Measurements from ENCODE around the gene NIPA2.

Gene NIPA2

DNA sequence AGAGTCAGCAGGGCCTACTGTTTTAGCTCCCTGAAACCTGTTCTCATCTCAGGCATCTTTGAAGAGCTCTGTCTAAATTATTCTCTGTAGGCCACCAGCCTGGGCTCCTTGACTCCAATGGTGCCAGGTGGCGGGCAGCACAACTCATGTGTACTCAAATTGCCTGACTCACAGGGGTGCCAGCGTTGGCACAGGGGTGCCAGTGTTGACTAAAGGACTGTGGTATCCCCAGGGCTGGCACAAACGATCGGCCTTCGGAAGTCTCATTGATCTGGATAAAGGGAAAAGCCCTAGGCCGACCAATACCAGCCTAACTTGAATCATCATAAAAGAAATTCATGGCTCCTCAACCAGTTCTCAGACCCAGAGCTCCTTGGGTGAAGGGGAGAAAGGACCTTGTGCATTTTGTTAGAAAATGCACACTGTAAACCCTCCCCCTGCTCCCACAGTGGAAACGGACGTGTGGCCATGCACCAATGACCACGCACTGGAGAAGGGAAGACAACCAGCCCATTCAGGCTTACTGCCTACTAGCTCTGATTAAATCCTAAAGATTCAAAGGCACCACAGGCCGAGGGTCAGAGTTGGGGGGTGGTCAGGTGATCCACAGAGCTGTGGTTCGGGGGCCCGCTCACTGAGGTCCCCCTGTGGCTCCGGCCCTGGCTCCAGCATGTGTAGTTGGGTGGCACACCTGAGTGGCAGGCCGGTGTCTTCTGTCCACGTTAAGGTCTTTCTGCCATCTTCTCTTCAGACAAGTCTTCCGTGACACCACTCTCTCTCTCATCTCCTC is 68.9 kb downstream of the NIPA2 start:
- H3K4me3 ChIP-seq (ENCODE audit: low read depth, low read length) = no peak overlapping the region
- TF ChIP-seq, protein P1, sequence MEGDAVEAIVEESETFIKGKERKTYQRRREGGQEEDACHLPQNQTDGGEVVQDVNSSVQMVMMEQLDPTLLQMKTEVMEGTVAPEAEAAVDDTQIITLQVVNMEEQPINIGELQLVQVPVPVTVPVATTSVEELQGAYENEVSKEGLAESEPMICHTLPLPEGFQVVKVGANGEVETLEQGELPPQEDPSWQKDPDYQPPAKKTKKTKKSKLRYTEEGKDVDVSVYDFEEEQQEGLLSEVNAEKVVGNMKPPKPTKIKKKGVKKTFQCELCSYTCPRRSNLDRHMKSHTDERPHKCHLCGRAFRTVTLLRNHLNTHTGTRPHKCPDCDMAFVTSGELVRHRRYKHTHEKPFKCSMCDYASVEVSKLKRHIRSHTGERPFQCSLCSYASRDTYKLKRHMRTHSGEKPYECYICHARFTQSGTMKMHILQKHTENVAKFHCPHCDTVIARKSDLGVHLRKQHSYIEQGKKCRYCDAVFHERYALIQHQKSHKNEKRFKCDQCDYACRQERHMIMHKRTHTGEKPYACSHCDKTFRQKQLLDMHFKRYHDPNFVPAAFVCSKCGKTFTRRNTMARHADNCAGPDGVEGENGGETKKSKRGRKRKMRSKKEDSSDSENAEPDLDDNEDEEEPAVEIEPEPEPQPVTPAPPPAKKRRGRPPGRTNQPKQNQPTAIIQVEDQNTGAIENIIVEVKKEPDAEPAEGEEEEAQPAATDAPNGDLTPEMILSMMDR (IDR thresholded peaks at IDR 0.05; ENCODE audit: borderline replicate concordance, insufficient read depth, low read depth, low read length) = no peak

DNA sequence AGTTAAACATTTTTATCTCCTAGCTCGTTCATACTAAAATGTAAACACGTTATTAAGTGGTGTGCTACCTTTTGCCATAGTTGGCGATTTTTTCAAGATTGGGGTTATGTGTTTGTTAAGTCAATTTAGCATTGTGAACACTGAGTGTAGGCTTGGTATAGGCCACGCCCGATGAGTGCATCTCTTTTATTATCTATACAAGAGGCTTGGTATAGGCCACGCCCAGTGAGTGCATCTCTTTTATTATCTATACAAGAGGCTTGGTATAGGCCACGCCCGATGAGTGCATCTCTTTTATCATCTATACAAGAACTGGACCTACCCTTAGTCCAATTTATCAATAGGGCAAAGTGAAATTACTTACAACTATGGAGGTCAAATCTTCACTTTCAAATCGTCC is 70.4 kb downstream of the NIPA2 start:
- TF ChIP-seq, protein P1 (IDR thresholded peaks at IDR 0.05; ENCODE audit: borderline replicate concordance, insufficient read depth, low read depth, low read length) = no peak
- no peak overlapping the region for H3K4me3 ChIP-seq (ENCODE audit: low read depth, low read length)

DNA sequence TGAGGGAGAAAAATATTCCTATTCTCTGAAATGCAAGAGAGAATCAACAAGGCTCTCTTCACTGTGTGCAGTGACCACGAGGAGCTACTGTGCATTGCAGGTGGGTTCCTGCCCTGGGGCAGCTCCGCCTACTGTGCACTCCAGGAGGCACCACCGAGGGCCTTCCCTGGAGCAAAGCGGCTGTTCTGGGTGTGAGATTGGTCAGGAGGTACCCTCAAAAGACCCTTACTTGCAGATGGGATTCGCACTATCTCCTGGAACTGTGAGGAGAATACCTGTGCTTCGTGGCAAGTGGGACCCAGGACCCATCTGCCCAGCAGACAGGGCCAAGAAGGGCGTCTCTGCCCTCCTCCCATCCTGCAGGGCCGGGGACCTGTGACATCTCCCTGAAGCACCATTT is 72.8 kb downstream of the NIPA2 start:
- TF ChIP-seq, protein P1 (IDR thresholded peaks at IDR 0.05; ENCODE audit: borderline replicate concordance, insufficient read depth, low read depth, low read length) = no peak
- H3K4me3 ChIP-seq (ENCODE audit: low read depth, low read length) = no peak overlapping the region

DNA sequence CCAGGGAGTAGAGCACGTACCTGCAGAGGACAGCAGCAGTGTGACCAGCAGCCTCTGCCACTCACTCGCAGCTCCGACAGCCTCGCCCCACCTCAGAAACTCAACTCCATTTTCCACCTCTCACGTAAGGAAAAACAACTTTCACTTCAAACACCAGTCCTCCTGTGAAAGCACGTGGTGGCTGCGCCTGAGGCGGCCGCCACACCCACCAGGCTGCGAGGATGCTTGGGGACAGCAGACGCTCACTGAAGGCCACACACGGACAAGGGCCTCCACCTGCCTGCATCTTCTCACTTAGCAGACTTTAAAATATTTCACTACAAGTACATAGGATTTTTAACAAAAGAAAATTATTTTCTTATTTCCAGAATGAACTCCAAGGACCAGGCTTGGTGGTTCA is 73.8 kb downstream of the NIPA2 start:
- TF ChIP-seq, protein P1 (IDR thresholded peaks at IDR 0.05; ENCODE audit: borderline replicate concordance, insufficient read depth, low read depth, low read length) = no peak
- no peak overlapping the region for H3K4me3 ChIP-seq (ENCODE audit: low read depth, low read length)

DNA sequence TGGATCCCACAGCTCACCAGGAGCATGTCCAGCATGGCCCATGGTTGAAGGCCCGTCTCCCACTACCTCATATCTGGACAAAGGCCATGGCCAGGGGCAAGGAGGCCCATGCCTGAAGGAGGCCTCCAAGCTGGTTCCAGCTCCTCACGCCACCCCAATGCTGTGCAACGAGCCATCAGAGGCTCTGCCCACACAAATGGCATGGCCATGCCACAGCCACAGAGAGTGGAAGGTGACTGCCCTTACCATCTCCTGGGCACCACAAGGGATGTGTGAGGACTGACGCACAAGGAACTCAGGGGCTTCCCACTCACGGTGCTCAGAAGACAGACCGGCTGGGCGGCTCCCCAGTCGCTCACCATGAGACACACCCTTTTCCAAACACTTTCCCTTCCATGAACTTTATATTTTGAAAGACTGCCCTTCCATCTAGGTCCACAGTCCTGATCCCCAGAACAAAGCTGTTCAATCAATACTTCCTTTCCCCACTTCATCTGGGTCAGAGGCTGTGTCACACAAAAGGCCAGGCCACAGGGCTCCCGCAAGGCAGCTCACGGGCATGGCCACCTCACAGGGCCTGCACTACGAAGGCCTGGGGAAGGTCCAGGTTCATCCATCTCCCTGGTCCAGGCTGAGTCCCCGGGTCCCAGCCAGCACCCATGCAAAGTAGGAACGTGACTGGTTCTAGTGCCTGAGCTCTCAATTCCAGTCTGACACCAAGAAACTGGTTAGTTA is 75.3 kb downstream of the NIPA2 start:
- H3K4me3 ChIP-seq (ENCODE audit: low read depth, low read length) = no peak overlapping the region
- TF ChIP-seq, protein P1 (IDR thresholded peaks at IDR 0.05; ENCODE audit: borderline replicate concordance, insufficient read depth, low read depth, low read length) = no peak

DNA sequence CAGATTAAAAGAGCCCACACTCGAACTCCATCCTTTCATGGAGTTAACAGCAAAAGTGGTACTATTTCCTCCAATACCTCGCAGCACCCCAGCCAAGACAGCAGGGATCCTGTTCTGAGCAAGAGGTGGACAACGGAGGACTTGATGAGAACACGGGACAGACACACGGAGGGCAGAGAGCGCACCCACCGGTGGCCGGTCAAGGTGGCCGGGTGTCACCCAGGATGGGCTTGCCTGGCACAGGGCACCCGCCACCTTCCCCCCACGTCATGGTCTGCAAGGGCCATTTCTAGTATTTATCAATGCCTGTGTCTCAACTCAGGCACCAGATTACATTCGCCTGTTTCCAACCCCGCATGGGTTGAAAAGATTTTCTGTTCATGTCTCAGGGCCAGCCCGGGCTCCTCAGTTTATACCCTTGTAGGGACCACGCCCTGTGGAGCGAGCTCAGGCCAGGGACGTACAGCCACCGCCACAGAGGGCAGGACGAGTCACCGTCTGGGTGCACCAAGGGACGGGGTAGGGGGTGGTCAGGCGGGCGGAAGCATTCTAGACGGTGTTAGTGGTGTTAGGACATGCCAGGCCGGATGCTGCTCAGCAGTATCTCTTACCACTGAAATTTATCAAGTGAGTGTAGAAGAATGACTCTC is 77.5 kb downstream of the NIPA2 start:
- TF ChIP-seq, protein P1 (IDR thresholded peaks at IDR 0.05; ENCODE audit: borderline replicate concordance, insufficient read depth, low read depth, low read length) = no peak
- no peak overlapping the region for H3K4me3 ChIP-seq (ENCODE audit: low read depth, low read length)
